ENCODE data around the gene SGK2.

DNA sequence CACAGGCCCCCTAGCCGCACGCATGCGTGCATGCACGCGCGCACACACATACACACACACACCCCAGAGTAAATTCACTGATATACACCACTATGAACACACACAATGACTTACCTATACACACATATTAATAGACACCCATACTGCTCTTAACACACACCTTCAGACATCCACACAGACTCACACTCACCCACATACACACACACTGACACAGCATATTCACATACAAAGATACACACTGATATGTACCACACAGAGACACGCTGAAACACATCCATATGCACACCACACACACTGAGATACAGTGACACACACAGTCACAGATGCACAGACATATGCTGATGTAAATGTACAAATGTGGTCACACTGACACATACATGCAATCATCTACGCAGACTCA lies 5.6 kb downstream of the SGK2 start:
- no peak for TF ChIP-seq POLR2AphosphoS5 (IDR thresholded peaks at IDR 0.05; ENCODE audit: low read depth, low read length)
- no peak for TF ChIP-seq TAF1 (IDR thresholded peaks at IDR 0.05; ENCODE audit: low read depth, low read length)
- TF ChIP-seq PAX5 (IDR thresholded peaks at IDR 0.05; ENCODE audit: insufficient read depth, low read length, severe bottlenecking), result no peak
- TF ChIP-seq POU2F2 (IDR thresholded peaks at IDR 0.05; ENCODE audit: low read depth, low read length), result no peak
- no peak for TF ChIP-seq POLR2A (IDR thresholded peaks at IDR 0.05; ENCODE audit: low read depth, low read length)

Measured in GM12891 (cell line).